ENCODE results near the gene ABHD5. TPM values are rescaled to one million over a fixed set of nuclear protein-coding genes. Genes with fewer than 3 reads are reported as not detected.

ABHD5 gene
- total and polyA plus RNA-seq, 2 of the 8 experiments (the other 6 are each of a cell fraction or from before 2014, with no cell fraction given), result 10.5 to 16.4 TPM

DNA sequence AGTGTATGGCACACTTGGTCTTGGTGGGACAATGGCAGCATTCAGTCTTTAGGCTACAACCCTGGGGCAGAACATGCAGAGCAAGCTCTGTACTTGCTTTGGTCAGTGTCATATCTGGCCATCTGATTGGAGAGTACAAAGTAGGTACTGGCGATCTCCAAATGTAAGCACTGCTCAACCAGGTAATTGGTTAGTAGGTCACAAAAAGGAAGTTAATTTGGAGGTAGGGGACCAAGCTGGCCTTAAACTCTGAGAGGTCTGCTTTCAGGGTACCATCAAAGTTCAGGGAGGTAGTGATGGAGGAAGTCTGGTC, 3.3 kb upstream of the ABHD5 start:
- ChIA-PET CTCF (ENCODE audit: partially characterized antibody) (no interaction called here), POLR2A (ENCODE audit: partially characterized antibody) (no interaction called here)
- Histone ChIP-seq H4K5ac (ENCODE audit: insufficient read length, low read depth, low read length) (no peak overlapping the region), H3K4ac (replicated peaks; ENCODE audit: insufficient read length, low read depth, low read length) (no peak overlapping the region), H4K8ac (ENCODE audit: extremely low read depth, insufficient read depth, low read length) (no peak overlapping the region), H3K23ac (ENCODE audit: insufficient read length) (no peak overlapping the region), H3K79me2 (ENCODE audit: control insufficient read depth in 1 of 2, insufficient read depth in 2 of 2, low read length in 2 of 2) (peaks cover 0 to 7% of the 10 kb centered on the region in 2 experiments; a peak in 3 of 4 replicates), H3K18ac (ENCODE audit: extremely low read depth, low read length) (no peak overlapping the region), H4K20me1 (replicated peaks in 1 of 2; ENCODE audit: control insufficient read depth in 1 of 2, insufficient read depth in 2 of 2, low read length in 2 of 2) (no peaks in the 10 kb centered on the region), H3K27ac (ENCODE audit: low read depth, low read length) (no peak overlapping the region), H3K9ac (replicated peaks in 1 of 4; ENCODE audit: extremely low read depth in 1 of 4, low read depth in 3 of 4, low read length in 3 of 4) (no peak overlapping the region), H2AFZ (ENCODE audit: low read length) (no peak overlapping the region), H2BK5ac (ENCODE audit: low read depth, low read length) (no peak overlapping the region), H3K23me2 (ENCODE audit: low read depth, low read length) (peaks cover 2% of the 10 kb centered on the region; the same call in 1 of the 2 replicates), H3K79me1 (ENCODE audit: low read depth, low read length) (no peaks in the 10 kb centered on the region), H4K91ac (replicated peaks; ENCODE audit: insufficient read length, low read length) (no peak overlapping the region), H3K56ac (replicated peaks; ENCODE audit: insufficient read length, low read depth, low read length) (no peak overlapping the region), H2BK120ac (replicated peaks; ENCODE audit: low read depth, low read length) (no peak overlapping the region), H2BK20ac (ENCODE audit: low read length) (no peak overlapping the region), H2BK15ac (ENCODE audit: low read length) (no peak overlapping the region), H3K4me1 (replicated peaks in 1 of 4; ENCODE audit: control insufficient read depth in 3 of 4, insufficient read depth in 4 of 4, low read length in 3 of 4) (peaks cover 0 to 3% (median 2%) of the 10 kb centered on the region in 4 experiments; a peak in 5 of 7 replicates), H3K36me3 (ENCODE audit: control insufficient read depth in 2 of 4, insufficient read depth in 4 of 4, low read length in 3 of 4) (no peaks in the 10 kb centered on the region), H2BK12ac (ENCODE audit: low read depth, low read length) (no peak overlapping the region), H3K14ac (ENCODE audit: insufficient read length) (no peak overlapping the region), H3K9me3 (ENCODE audit: insufficient read depth in 2 of 2, low read depth in 1 of 2, low read length in 1 of 2) (no peaks in the 10 kb centered on the region), H3K27me3 (replicated peaks in 1 of 4; ENCODE audit: control insufficient read depth in 3 of 4, extremely low read depth in 1 of 4, insufficient read depth in 3 of 4, low read length in 3 of 4) (no peaks in the 10 kb centered on the region), H3K4me3 (ENCODE audit: extremely low read depth in 1 of 4, insufficient read depth in 2 of 4, low read depth in 3 of 4, low read length in 4 of 4) (no peak overlapping the region), H3K4me2 (ENCODE audit: insufficient read depth in 1 of 2, low read depth in 2 of 2, low read length in 2 of 2) (no peak overlapping the region), H2AK5ac (ENCODE audit: low read depth, low read length) (no peak overlapping the region)
- TF ChIP-seq NRF1 (IDR thresholded peaks at IDR 0.05; ENCODE audit: low read depth, low read length) (no peak), CBX8 (IDR thresholded peaks at IDR 0.05; ENCODE audit: borderline replicate concordance, low read depth, low read length) (no peak), BACH1 (IDR thresholded peaks at IDR 0.05; ENCODE audit: low read length) (no peak), SP1 (IDR thresholded peaks at IDR 0.05; ENCODE audit: low read depth, low read length) (no peak), YY1 (IDR thresholded peaks at IDR 0.05; ENCODE audit: low read depth, low read length) (no peak), FOSL1 (IDR thresholded peaks at IDR 0.05; ENCODE audit: insufficient read depth, low read depth, low read length) (no peak), CEBPB (IDR thresholded peaks at IDR 0.05; ENCODE audit: low read depth, low read length) (no peak), TEAD4 (IDR thresholded peaks at IDR 0.05; ENCODE audit: low read depth, low read length) (no peak), PHF8 (conservative IDR thresholded peaks at IDR 0.05; ENCODE audit: low read depth, low read length) (no peak)
- TF ChIP-seq, protein P1, sequence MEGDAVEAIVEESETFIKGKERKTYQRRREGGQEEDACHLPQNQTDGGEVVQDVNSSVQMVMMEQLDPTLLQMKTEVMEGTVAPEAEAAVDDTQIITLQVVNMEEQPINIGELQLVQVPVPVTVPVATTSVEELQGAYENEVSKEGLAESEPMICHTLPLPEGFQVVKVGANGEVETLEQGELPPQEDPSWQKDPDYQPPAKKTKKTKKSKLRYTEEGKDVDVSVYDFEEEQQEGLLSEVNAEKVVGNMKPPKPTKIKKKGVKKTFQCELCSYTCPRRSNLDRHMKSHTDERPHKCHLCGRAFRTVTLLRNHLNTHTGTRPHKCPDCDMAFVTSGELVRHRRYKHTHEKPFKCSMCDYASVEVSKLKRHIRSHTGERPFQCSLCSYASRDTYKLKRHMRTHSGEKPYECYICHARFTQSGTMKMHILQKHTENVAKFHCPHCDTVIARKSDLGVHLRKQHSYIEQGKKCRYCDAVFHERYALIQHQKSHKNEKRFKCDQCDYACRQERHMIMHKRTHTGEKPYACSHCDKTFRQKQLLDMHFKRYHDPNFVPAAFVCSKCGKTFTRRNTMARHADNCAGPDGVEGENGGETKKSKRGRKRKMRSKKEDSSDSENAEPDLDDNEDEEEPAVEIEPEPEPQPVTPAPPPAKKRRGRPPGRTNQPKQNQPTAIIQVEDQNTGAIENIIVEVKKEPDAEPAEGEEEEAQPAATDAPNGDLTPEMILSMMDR (IDR thresholded peaks at IDR 0.05; ENCODE audit: control extremely low read depth in 1 of 3, insufficient read depth in 1 of 3, low read depth in 1 of 3, low read length in 3 of 3), result no peak
- no peak for FAIRE-seq
- whole genome bisulfite sequencing, 2 experiments (ENCODE audit: extremely low coverage in 1 of 2, insufficient coverage in 1 of 2, insufficient read length in 1 of 2, insufficient replicate concordance in 2 of 2, low coverage in 1 of 2, low lambda C conversion rate in 2 of 2, missing lambda C conversion rate in 1 of 2), result 95% methylated on average over 1 of the region's 1 CpG; no CpG with 5 or more reads in 1 of the 2 experiments
- no peak for DNase-seq (ENCODE audit: low read depth in 1 of 2, low spot score in 2 of 2)
